HEK293 (cell line): Measurements from ENCODE around the gene RPS10.
A peak's percentile ranks its signal among the peaks of the same experiment; 100 is the strongest.

Source experiments
- CTCF ChIA-PET: fragments of 350-600 bp; formaldehyde crosslinking; extraction: SDS; loops from one replicate; lab custom pipeline; 2021; ENCODE audit warnings: antibody characterized with exemption; lab: Yijun Ruan, JAX
- POLR2A ChIA-PET: fragments of 300-600 bp; formaldehyde crosslinking; extraction: SDS; loops from one replicate; lab custom pipeline; 2020; ENCODE audit warnings: antibody characterized with exemption, inconsistent platforms; lab: Yijun Ruan, JAX
- H3K27ac ChIP-seq: fragments of 200-500 bp; sonication (Bioruptor generic); 2 replicates; pipeline ENCODE4 v1.5.1; 2014; ENCODE audit warnings: low read depth, low read length, control low read depth, inconsistent platforms; ENCODE audit errors: extremely low read depth
- H3K36me3 ChIP-seq, 2 experiments: fragments of 200-500 bp in 1 of 2; sonication (Bioruptor generic) in 1 of 2; 1 replicate in 1 of 2; 2 replicates in 1 of 2; pipeline ENCODE4 v1.5.1; 2014 to 2017; ENCODE audit warnings: inconsistent platforms in 2 of 2, low read length in 2 of 2; ENCODE audit not compliant: control insufficient read depth in 2 of 2, insufficient read depth in 1 of 2
- H3K4me1 ChIP-seq: fragments of 200-500 bp; sonication (Bioruptor generic); 2 replicates; pipeline ENCODE4 v1.5.1; 2014; ENCODE audit warnings: mild to moderate bottlenecking, low read length, inconsistent platforms; ENCODE audit not compliant: control insufficient read depth, insufficient read depth
- H3K4me3 ChIP-seq: 2 replicates; pipeline ENCODE4 v1.5.1; 2011; ENCODE audit warnings: low read depth, mild to moderate bottlenecking, control low read depth, low read length, moderate library complexity
- H3K9me3 ChIP-seq: fragments of 200-500 bp; sonication (Bioruptor generic); 2 replicates; pipeline ENCODE4 v1.5.1; 2014; ENCODE audit warnings: low read depth, low read length, inconsistent platforms; ENCODE audit not compliant: control insufficient read depth, insufficient read depth
- EGR2 ChIP-seq: fragments of 450-650 bp; formaldehyde crosslinking; IDR thresholded peaks from 2 replicates; pipeline ENCODE4 v1.5.1; 2016; ENCODE audit warnings: low read depth, missing biosample characterization, missing genetic modification characterization
- GLI2 ChIP-seq: fragments of 450-650 bp; formaldehyde crosslinking; IDR thresholded peaks from 2 replicates; pipeline ENCODE4; 2017; ENCODE audit warnings: missing biosample characterization, missing genetic modification characterization, low read depth, borderline replicate concordance
- GLIS2 ChIP-seq: fragments of 450-650 bp; formaldehyde crosslinking; IDR thresholded peaks from 2 replicates; pipeline ENCODE4 v1.5.1; 2016; ENCODE audit warnings: missing biosample characterization, missing genetic modification characterization
- MYNN ChIP-seq: fragments of 450-650 bp; formaldehyde crosslinking; IDR thresholded peaks from 2 replicates; pipeline ENCODE4 v1.5.1; 2016; ENCODE audit warnings: missing biosample characterization, missing genetic modification characterization, borderline replicate concordance
- ZIC2 ChIP-seq: fragments of 450-650 bp; formaldehyde crosslinking; IDR thresholded peaks from 2 replicates; pipeline ENCODE4 v1.5.1; 2016; ENCODE audit warnings: missing biosample characterization, missing genetic modification characterization
- ZNF138 ChIP-seq: fragments of 450-650 bp; formaldehyde crosslinking; IDR thresholded peaks from 2 replicates; pipeline ENCODE4 v1.5.1; 2016; ENCODE audit warnings: missing biosample characterization, missing genetic modification characterization, borderline replicate concordance
- ZNF501 ChIP-seq: fragments of 450-650 bp; formaldehyde crosslinking; IDR thresholded peaks from 2 replicates; pipeline ENCODE4 v1.5.1; 2016; ENCODE audit warnings: missing biosample characterization, missing genetic modification characterization
- ZNF529 ChIP-seq: fragments of 450-650 bp; formaldehyde crosslinking; IDR thresholded peaks from 2 replicates; pipeline ENCODE4 v1.5.1; 2017; ENCODE audit warnings: missing genetic modification characterization, missing biosample characterization; ENCODE audit not compliant: insufficient replicate concordance
- ZNF596 ChIP-seq: fragments of 450-650 bp; IDR thresholded peaks from 2 replicates; pipeline ENCODE4 v1.5.0; 2018; ENCODE audit warnings: missing biosample characterization, mild to moderate bottlenecking, missing genetic modification characterization, moderate library complexity
- ZNF654 ChIP-seq: fragments of 450-650 bp; formaldehyde crosslinking; IDR thresholded peaks from 2 replicates; pipeline ENCODE4 v1.5.1; 2016; ENCODE audit warnings: low read depth, missing biosample characterization, missing genetic modification characterization
- ZNF76 ChIP-seq: fragments of 450-650 bp; formaldehyde crosslinking; IDR thresholded peaks from 2 replicates; pipeline ENCODE4; 2016; ENCODE audit warnings: low read depth, missing biosample characterization, missing genetic modification characterization, borderline replicate concordance
- ZNF768 ChIP-seq: fragments of 450-650 bp; formaldehyde crosslinking; IDR thresholded peaks from 2 replicates; pipeline ENCODE4 v1.5.1; 2018; ENCODE audit warnings: missing biosample characterization, mild to moderate bottlenecking, missing genetic modification characterization
- ZNF776 ChIP-seq: fragments of 450-650 bp; formaldehyde crosslinking; IDR thresholded peaks from 2 replicates; pipeline ENCODE4 v1.5.0; 2017; ENCODE audit warnings: missing biosample characterization, missing genetic modification characterization, borderline replicate concordance
- ZNF830 ChIP-seq: fragments of 450-650 bp; IDR thresholded peaks from 2 replicates; pipeline ENCODE4 v1.5.0; 2018; ENCODE audit warnings: missing biosample characterization, missing genetic modification characterization, low read depth, mild to moderate bottlenecking, moderate library complexity
- TF ChIP-seq, protein P1 (sequence below): fragments of 450-650 bp; formaldehyde crosslinking; IDR thresholded peaks from 2 replicates; pipeline ENCODE4 v1.5.1; 2017; ENCODE audit warnings: missing biosample characterization, missing genetic modification characterization
- TF ChIP-seq, protein P2 (sequence below): fragments of 450-650 bp; formaldehyde crosslinking; IDR thresholded peaks from 2 replicates; pipeline ENCODE4; 2016; ENCODE audit warnings: missing biosample characterization, missing genetic modification characterization
- TF ChIP-seq, protein P3 (sequence below): fragments of 450-650 bp; formaldehyde crosslinking; IDR thresholded peaks from 2 replicates; pipeline ENCODE4 v1.5.1; 2016; ENCODE audit warnings: missing biosample characterization, missing genetic modification characterization
- TF ChIP-seq, protein P4 (sequence below): fragments of 450-650 bp; formaldehyde crosslinking; IDR thresholded peaks from 2 replicates; pipeline ENCODE4 v1.5.1; 2016; ENCODE audit warnings: missing biosample characterization, missing genetic modification characterization, borderline replicate concordance

The RPS10 gene

DNA sequence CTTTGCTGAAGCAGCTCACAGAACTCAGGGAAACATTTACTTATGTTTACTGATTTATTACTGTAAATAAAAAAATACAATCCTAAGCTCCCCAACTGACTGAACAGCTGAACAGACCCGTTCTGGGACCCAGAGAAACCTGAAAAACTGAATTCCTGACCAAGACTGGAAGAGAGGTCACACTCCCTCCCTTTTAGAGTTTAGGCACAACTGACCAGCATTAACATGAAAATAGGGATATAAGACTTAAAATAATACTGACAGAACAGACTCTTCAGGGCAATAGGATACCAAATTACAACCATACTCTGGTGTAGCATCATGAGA lies 11.7 kb upstream of the RPS10 start:
- H3K27ac ChIP-seq, result no peak overlapping the region
- H3K36me3 ChIP-seq, result no peaks in the 10 kb centered on the region
- no peak overlapping the region for H3K4me3 ChIP-seq
- H3K9me3 ChIP-seq, result no peaks in the 10 kb centered on the region
- POLR2A ChIA-PET, result interaction anchor here (2.2 kb wide), 1 partner anchor 12 kb away, joined by 11 read pairs; the partner anchor contains the start of gene RPS10
- CTCF ChIA-PET, result interaction anchor here (0.7 to 1.1 kb wide), 3 partner anchors 22 to 1570 kb away, joined by 3 read pairs; no protein-coding TSS in a partner anchor
- no peaks in the 10 kb centered on the region for H3K4me1 ChIP-seq
- TF ChIP-seq, protein P1, sequence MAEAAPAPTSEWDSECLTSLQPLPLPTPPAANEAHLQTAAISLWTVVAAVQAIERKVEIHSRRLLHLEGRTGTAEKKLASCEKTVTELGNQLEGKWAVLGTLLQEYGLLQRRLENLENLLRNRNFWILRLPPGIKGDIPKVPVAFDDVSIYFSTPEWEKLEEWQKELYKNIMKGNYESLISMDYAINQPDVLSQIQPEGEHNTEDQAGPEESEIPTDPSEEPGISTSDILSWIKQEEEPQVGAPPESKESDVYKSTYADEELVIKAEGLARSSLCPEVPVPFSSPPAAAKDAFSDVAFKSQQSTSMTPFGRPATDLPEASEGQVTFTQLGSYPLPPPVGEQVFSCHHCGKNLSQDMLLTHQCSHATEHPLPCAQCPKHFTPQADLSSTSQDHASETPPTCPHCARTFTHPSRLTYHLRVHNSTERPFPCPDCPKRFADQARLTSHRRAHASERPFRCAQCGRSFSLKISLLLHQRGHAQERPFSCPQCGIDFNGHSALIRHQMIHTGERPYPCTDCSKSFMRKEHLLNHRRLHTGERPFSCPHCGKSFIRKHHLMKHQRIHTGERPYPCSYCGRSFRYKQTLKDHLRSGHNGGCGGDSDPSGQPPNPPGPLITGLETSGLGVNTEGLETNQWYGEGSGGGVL, result no peak
- TF ChIP-seq, protein P2, sequence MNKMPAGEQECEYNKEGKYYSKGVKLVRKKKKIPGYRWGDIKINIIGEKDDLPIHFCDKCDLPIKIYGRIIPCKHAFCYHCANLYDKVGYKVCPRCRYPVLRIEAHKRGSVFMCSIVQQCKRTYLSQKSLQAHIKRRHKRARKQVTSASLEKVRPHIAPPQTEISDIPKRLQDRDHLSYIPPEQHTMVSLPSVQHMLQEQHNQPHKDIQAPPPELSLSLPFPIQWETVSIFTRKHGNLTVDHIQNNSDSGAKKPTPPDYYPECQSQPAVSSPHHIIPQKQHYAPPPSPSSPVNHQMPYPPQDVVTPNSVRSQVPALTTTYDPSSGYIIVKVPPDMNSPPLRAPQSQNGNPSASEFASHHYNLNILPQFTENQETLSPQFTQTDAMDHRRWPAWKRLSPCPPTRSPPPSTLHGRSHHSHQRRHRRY (tag by site-specific recombination), result no peak
- TF ChIP-seq ZIC2 (tag by site-specific recombination) (no peak), ZNF654 (tag by site-specific recombination) (no peak)

DNA sequence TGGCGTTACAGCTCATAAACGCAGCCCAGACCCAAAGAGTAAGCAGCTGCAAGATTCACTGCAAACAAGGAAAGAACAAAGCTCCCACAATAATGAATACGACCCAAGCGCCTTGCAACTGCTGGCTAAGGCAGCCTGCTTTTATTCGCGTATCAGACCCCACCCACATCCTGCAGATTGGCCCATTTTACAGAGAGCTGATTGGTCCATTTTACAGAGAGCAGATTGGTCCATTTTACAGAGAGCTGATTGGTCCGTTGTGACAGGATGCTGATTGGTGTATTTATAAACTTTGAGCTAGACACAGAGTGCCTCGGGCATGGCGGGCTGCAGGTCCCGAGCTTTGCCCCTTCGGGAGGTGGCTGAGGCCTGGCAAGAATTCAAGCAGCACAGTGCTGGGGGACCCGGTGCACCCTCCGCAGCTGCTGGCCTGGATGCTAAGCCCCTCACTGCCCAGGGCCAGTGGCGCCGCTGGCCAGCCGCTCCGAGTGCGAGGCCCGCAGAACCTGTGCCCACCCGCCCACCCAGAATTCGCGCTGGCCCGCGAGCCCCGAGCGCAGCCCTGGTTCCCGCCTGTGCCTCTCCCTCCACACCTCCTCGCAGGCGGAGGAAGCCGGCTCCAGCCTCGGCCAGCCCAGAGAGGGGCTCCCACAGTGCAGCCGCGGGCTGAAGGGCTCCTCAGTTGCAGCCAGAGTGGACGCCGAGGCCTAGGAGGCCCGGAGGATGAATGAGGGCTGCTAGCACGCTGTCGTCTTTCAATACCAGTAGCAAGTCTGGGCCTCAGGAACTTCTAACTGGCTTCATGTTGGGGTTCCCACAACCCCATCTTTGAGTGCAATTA lies 11.2 kb upstream of the RPS10 start:
- Histone ChIP-seq H3K36me3 (no peaks in the 10 kb centered on the region), H3K4me3 (no peak overlapping the region), H3K4me1 (no peaks in the 10 kb centered on the region), H3K27ac (no peak overlapping the region), H3K9me3 (no peaks in the 10 kb centered on the region)
- CTCF ChIA-PET, result interaction anchor here (0.6 to 1.1 kb wide), 5 partner anchors 22 to 1570 kb away, joined by 3 read pairs; no protein-coding TSS in a partner anchor
- POLR2A ChIA-PET, result interaction anchor here (2.2 kb wide), 1 partner anchor 11 kb away, joined by 11 read pairs; the partner anchor contains the start of gene RPS10
- TF ChIP-seq ZNF138 (tag by site-specific recombination), result no peak
- peak; percentile 55 for TF ChIP-seq ZNF529 (tag by site-specific recombination)

DNA sequence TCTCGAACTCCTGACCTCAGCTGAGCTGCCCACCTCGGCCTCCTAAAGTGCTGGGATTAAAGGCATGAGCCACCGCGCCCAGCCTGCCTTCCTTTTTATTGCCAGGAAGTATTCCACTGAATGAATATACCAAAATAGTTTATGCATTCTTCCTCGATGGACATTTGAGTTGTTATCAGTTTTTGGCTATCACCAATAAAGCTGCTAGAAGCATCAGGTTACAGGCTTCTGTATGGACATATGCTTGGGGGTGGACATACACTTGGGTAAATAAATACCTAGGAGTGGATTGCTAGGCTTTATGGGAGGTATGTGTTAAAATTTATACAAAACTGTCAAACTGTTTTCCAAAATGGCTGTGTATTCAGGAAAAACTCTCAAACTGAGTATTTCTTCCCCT lies 10.0 kb upstream of the RPS10 start:
- ChIA-PET POLR2A (interaction anchor here (0.6 to 2.2 kb wide), 2 partner anchors 10 to 186 kb away, joined by 4 to 11 read pairs; partner anchors contain the start of gene RPS10), CTCF (interaction anchor here (1.0 to 1.3 kb wide), 2 partner anchors 9 to 272 kb away, joined by 3 read pairs; no protein-coding TSS in a partner anchor)
- Histone ChIP-seq H3K27ac (no peak overlapping the region), H3K4me3 (no peak overlapping the region), H3K4me1 (no peaks in the 10 kb centered on the region), H3K36me3 (no peaks in the 10 kb centered on the region), H3K9me3 (no peaks in the 10 kb centered on the region)
- TF ChIP-seq EGR2 (tag by site-specific recombination) (no peak), GLI2 (no peak), GLIS2 (tag by site-specific recombination) (no peak), ZNF830 (tag by site-specific recombination) (no peak), ZNF768 (tag by site-specific recombination) (no peak), MYNN (tag by site-specific recombination) (no peak), ZNF776 (tag by site-specific recombination) (no peak), ZNF76 (tag by site-specific recombination) (no peak), ZNF501 (tag by site-specific recombination) (no peak), ZNF596 (tag by site-specific recombination) (no peak), ZNF529 (tag by site-specific recombination) (no peak)
- TF ChIP-seq, protein P3, sequence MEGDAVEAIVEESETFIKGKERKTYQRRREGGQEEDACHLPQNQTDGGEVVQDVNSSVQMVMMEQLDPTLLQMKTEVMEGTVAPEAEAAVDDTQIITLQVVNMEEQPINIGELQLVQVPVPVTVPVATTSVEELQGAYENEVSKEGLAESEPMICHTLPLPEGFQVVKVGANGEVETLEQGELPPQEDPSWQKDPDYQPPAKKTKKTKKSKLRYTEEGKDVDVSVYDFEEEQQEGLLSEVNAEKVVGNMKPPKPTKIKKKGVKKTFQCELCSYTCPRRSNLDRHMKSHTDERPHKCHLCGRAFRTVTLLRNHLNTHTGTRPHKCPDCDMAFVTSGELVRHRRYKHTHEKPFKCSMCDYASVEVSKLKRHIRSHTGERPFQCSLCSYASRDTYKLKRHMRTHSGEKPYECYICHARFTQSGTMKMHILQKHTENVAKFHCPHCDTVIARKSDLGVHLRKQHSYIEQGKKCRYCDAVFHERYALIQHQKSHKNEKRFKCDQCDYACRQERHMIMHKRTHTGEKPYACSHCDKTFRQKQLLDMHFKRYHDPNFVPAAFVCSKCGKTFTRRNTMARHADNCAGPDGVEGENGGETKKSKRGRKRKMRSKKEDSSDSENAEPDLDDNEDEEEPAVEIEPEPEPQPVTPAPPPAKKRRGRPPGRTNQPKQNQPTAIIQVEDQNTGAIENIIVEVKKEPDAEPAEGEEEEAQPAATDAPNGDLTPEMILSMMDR (tag by site-specific recombination), result no peak
- TF ChIP-seq, protein P4, sequence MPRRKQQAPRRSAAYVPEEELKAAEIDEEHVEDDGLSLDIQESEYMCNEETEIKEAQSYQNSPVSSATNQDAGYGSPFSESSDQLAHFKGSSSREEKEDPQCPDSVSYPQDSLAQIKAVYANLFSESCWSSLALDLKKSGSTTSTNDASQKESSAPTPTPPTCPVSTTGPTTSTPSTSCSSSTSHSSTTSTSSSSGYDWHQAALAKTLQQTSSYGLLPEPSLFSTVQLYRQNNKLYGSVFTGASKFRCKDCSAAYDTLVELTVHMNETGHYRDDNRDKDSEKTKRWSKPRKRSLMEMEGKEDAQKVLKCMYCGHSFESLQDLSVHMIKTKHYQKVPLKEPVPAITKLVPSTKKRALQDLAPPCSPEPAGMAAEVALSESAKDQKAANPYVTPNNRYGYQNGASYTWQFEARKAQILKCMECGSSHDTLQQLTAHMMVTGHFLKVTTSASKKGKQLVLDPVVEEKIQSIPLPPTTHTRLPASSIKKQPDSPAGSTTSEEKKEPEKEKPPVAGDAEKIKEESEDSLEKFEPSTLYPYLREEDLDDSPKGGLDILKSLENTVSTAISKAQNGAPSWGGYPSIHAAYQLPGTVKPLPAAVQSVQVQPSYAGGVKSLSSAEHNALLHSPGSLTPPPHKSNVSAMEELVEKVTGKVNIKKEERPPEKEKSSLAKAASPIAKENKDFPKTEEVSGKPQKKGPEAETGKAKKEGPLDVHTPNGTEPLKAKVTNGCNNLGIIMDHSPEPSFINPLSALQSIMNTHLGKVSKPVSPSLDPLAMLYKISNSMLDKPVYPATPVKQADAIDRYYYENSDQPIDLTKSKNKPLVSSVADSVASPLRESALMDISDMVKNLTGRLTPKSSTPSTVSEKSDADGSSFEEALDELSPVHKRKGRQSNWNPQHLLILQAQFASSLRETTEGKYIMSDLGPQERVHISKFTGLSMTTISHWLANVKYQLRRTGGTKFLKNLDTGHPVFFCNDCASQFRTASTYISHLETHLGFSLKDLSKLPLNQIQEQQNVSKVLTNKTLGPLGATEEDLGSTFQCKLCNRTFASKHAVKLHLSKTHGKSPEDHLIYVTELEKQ (tag by site-specific recombination), result no peak
- TF ChIP-seq, protein P1, result no peak
